GM08714 (cell line): ENCODE results near the gene SHROOM4.

Source experiments
- H3K4me3 ChIP-seq: fragments of 200-500 bp; sonication (Bioruptor generic); 2 replicates; pipeline ENCODE4 v1.5.1; 2014; ENCODE audit warnings: mild to moderate bottlenecking, low read length, inconsistent platforms
- ZNF274 ChIP-seq: IDR thresholded peaks from 2 replicates; pipeline ENCODE4 v1.6.1; 2012; ENCODE audit warnings: mild to moderate bottlenecking, low read depth, low read length

The SHROOM4 gene

GRCh38 chrX:50762578-50762977, 51.4 kb downstream of the SHROOM4 start:
- no peak overlapping the region for H3K4me3 ChIP-seq
- TF ChIP-seq ZNF274, result no peak

DNA sequence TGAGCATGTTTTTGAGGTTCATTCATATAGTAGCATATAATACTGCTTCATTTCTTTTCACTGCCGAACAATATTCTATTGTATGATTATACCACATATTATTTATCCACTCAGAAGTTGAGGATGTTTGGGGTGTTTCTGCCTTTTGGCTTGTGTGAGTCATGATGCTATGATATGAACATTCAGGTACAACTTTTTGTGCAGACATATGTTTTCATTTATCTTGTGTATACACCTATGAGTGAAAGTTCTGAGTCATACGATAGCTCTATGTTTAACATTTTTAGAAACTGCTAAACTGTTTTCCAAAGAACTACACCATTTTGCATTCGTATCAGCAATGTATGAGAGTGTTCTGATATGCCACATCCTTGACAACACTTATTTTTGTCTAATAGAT, 57.7 kb downstream of the SHROOM4 start:
- TF ChIP-seq ZNF274, result no peak
- H3K4me3 ChIP-seq, result no peak overlapping the region

DNA sequence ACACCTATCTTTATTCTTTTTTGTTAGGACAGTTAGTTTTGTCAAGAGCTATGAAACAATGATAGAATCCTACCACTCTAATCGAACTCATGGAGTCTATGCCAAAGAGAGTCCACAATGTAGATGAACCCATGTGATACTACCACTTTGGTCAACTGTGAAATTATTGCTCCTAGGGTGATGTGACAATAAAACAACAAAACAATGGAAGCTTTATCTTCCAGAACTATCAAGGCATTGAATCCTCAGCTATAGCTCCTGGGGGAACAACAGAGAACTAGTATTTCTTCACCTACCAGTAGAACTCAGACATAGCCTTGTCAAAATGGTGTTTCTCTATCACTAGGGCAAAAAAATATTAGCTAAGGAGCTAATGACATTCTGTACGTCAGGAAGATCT, 62.9 kb downstream of the SHROOM4 start:
- no peak overlapping the region for H3K4me3 ChIP-seq
- no peak for TF ChIP-seq ZNF274

DNA sequence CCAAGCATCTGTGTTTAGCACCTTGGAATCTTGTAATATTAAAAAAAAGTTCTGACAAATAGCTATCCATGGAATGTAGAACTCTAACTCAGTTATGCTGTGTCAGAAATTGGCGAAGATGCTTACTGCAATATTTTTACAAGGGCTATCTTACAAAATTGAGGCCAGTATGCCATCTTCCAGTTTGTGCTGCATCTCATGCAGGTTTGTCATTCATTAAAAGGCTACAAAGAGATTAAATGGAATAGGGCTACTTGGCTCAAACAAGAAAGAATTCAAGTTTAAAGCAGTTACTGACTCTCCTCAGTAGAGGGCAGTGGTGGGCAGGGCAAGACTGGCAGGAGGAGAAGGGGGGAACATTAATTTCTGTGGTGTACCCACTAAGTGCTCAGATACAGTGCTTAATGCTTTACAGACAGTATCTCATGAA, 66.5 kb downstream of the SHROOM4 start:
- TF ChIP-seq ZNF274, result no peak
- H3K4me3 ChIP-seq, result no peak overlapping the region

DNA sequence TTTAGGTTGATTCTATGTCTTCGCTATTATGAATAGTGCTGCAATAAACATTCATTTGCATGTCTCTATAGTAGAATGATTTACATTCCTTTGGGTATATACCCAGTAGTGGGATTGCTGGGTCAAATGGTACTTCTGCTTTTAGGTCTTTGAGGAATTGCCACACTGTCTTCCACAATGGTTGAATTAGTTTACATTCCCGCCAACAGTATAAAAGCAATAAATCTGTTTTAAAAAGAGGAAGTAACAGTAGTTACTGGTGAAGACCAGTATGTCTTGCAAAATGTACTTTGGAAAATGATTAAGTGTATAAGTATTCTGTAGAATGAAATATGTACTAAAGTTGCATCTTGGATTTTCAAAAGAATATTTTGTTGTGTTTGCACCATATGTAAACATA, 77.3 kb downstream of the SHROOM4 start:
- no peak overlapping the region for H3K4me3 ChIP-seq
- no peak for TF ChIP-seq ZNF274

GRCh38 chrX:50726296-50726695, 87.7 kb downstream of the SHROOM4 start:
- H3K4me3 ChIP-seq, result no peak overlapping the region
- no peak for TF ChIP-seq ZNF274

DNA sequence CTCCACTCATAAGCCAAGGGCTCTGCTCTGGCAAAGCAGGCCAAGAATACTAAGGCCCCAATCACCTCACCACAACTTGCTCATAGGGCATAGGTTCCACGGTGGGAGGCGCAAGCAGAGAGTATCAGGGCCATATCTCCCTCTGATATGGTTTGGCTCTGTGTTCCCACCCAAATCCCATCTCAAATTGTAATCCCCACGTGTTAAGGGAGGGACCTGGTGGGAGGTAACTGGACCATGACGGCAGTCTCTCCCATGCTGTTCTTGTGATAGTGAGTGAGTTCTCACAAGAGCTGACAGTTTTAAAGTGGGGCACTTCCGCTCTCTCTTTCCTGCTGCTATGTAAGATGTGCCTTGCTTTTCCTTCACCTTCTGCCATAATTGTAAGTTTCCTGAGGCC, 88.7 kb downstream of the SHROOM4 start:
- no peak for TF ChIP-seq ZNF274

DNA sequence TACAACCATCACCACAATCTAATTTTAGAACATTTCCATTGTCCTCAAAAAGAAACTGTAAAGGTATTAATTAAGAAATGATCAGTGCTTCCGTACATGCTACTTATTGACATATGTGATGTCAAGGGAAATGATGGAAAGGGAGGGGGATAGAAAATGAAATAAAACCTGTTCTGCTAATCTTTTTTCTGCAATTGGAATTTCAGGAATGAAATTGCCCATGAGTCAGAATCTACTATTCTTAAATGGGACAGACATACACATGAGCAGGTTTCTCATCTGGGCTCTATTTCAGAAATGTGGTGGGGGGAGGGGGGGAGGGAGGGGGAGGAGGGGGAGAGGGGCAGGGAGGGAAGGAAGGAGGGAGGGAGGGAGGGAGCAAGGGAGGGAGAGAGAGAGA, 91.0 kb downstream of the SHROOM4 start:
- TF ChIP-seq ZNF274, result no peak
- H3K4me3 ChIP-seq, result no peak overlapping the region

More for the DNA sequence above, 88.7 kb downstream of the SHROOM4 start:
- no peak overlapping the region for H3K4me3 ChIP-seq

DNA sequence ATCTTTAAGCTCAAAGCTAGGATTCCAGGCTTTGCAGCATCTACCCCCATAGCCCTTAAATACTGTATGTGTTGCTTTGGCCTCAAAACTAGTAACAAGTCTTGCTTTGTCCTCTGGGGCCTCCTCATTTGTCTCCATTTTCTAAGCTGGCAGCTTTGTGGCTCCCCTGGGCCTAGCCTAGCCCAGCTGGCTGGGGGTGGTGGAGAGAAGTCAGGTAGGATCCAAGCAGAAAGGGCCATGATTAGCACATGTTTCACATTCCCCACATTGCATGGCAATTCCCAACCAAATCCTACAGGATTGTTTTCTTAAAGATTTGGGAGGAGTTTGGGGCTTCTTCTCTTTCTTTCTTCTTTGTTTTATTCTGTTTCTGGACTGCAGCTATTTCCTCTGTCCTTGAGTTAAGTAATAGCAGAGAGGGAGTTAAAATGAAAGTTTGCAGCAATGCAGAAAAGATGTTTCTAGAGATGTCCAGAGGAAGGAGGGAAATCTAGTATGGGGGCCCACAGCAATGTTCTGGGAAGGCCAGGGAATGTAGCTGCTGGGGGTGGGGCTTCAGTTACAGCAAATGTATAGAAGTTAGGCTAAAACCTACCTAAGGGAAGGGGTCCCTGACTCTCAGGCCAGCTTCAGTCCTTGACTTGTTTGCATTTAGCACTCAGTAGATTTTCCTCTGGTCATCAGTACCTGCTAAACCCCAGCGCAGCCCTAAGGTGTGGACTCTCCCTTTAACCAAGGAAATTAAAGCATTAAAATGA, 92.1 kb downstream of the SHROOM4 start:
- H3K4me3 ChIP-seq, result no peak overlapping the region
- no peak for TF ChIP-seq ZNF274

- TF ChIP-seq ZNF274, result no peak
- H3K4me3 ChIP-seq, result no peak overlapping the region
Measured at GRCh38 chrX:50719614-50720013, 94.4 kb downstream of the SHROOM4 start.

GRCh38 chrX:50718776-50719175, 95.2 kb downstream of the SHROOM4 start:
- no peak for TF ChIP-seq ZNF274
- H3K4me3 ChIP-seq, result no peak overlapping the region

- no peak for TF ChIP-seq ZNF274
- no peak overlapping the region for H3K4me3 ChIP-seq
Measured at GRCh38 chrX:50716706-50717105, 97.3 kb downstream of the SHROOM4 start.

- no peak for TF ChIP-seq ZNF274
- H3K4me3 ChIP-seq, result no peak overlapping the region
Measured at GRCh38 chrX:50712777-50713176, 101.2 kb downstream of the SHROOM4 start.

DNA sequence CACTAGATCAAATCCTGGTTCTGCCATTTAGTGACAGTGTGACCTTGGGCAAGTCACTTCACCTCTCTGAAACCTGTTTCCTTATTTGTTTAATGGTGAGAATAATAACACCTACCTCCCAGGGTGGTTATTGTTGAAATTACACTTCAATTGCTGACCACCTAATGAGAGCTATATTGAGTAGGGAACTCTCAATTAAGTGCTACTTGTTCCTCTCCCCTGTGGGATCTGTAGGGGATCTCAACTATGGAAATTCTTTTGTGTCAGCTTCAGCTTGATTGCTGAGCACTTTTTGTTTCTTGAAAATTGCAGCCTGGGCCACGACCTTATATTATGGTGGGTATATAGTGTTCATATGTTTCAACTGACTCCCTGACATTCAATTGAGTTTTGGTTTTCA, 102.1 kb downstream of the SHROOM4 start:
- no peak overlapping the region for H3K4me3 ChIP-seq
- no peak for TF ChIP-seq ZNF274

- TF ChIP-seq ZNF274, result no peak
Measured at GRCh38 chrX:50707955-50708699, 105.9 kb downstream of the SHROOM4 start.

More at GRCh38 chrX:50707955-50708699, 105.9 kb downstream of the SHROOM4 start:
- H3K4me3 ChIP-seq, result no peak overlapping the region
